Measurements from ENCODE around the gene HDHD2.

HDHD2 gene

GRCh38 chr18:47146206-47146605 is 4.1 kb downstream of the HDHD2 start:
- no peak for DNase-seq (ENCODE audit: low read depth)

- DNase-seq (ENCODE audit: low read depth): no peak
These were observed 6.3 kb downstream of the HDHD2 start for GRCh38 chr18:47143899-47144485.

GRCh38 chr18:47143153-47143552 is 7.1 kb downstream of the HDHD2 start:
- no peak for DNase-seq (ENCODE audit: low read depth)

- DNase-seq (ENCODE audit: low read depth): no peak
These were observed 9.0 kb downstream of the HDHD2 start for GRCh38 chr18:47141289-47141688.

- no peak for DNase-seq (ENCODE audit: low read depth)
These were observed 29.2 kb downstream of the HDHD2 start for GRCh38 chr18:47121146-47121545.

- no peak for DNase-seq (ENCODE audit: low read depth)
These were observed 29.9 kb downstream of the HDHD2 start for GRCh38 chr18:47120428-47120827.

- DNase-seq (ENCODE audit: low read depth): no peak
These were observed 31.3 kb downstream of the HDHD2 start for GRCh38 chr18:47118981-47119380.

GRCh38 chr18:47115205-47115604 is 35.1 kb downstream of the HDHD2 start:
- DNase-seq (ENCODE audit: low read depth): no peak

GRCh38 chr18:47113796-47114540 is 36.3 kb downstream of the HDHD2 start:
- DNase-seq (ENCODE audit: low read depth): no peak

GRCh38 chr18:47110492-47111274 is 39.6 kb downstream of the HDHD2 start:
- DNase-seq (ENCODE audit: low read depth): no peak

GRCh38 chr18:47109720-47110119 is 40.6 kb downstream of the HDHD2 start:
- DNase-seq (ENCODE audit: low read depth): no peak

- DNase-seq (ENCODE audit: low read depth): no peak
These were observed 41.3 kb downstream of the HDHD2 start for GRCh38 chr18:47108998-47109405.

GRCh38 chr18:47108373-47108772 is 41.9 kb downstream of the HDHD2 start:
- no peak for DNase-seq (ENCODE audit: low read depth)

- peak; percentile 22 for DNase-seq (ENCODE audit: low read depth)
These were observed 50.0 kb downstream of the HDHD2 start for GRCh38 chr18:47100212-47100831.

- no peak for DNase-seq (ENCODE audit: low read depth)
These were observed 54.5 kb downstream of the HDHD2 start for GRCh38 chr18:47095810-47096209.

GRCh38 chr18:47087676-47088075 is 62.6 kb downstream of the HDHD2 start:
- no peak for DNase-seq (ENCODE audit: low read depth)

GRCh38 chr18:47081578-47081977 is 68.7 kb downstream of the HDHD2 start:
- no peak for DNase-seq (ENCODE audit: low read depth)

- DNase-seq (ENCODE audit: low read depth): no peak
These were observed 69.4 kb downstream of the HDHD2 start for GRCh38 chr18:47080872-47081271.

GRCh38 chr18:47077111-47077510 is 73.2 kb downstream of the HDHD2 start:
- no peak for DNase-seq (ENCODE audit: low read depth)

- DNase-seq (ENCODE audit: low read depth): no peak
These were observed 75.0 kb downstream of the HDHD2 start for GRCh38 chr18:47075098-47075883.

- no peak for DNase-seq (ENCODE audit: low read depth)
These were observed 82.7 kb downstream of the HDHD2 start for GRCh38 chr18:47067648-47068047.

GRCh38 chr18:47063096-47063495 is 87.2 kb downstream of the HDHD2 start:
- DNase-seq (ENCODE audit: low read depth): no peak
